A673 (cell line): ENCODE data around the gene HRK. TPM values are rescaled to one million over a fixed set of nuclear protein-coding genes. Genes with fewer than 3 reads are reported as not detected.
"Not testable (repeated sequence)": the region's sequence is repeated elsewhere in the genome, so short reads cannot be mapped to it uniquely, and the experiment has no call there.

Experiments used
- BruUV-seq: library from RNA; stranded (reverse); fragments of 400-500 nt; replicated peaks from 2 replicates; lab custom pipeline; 2021; lab: Mats Ljungman, UMichigan
- CTCF ChIA-PET: fragments of 300-600 bp; sonication (Branson Sonifier 250); formaldehyde crosslinking; loops from one replicate; lab custom pipeline; 2022; ENCODE audit warnings: antibody characterized with exemption; lab: Charles Lee
- POLR2A ChIA-PET: fragments of 300-600 bp; sonication (Branson Sonifier 250); formaldehyde crosslinking; loops from one replicate; lab custom pipeline; 2022; ENCODE audit warnings: antibody characterized with exemption; ENCODE audit not compliant: low non-redundant PET; lab: Charles Lee
- DNase-seq: peaks from one replicate; pipeline ENCODE4 v3.0.0-alpha.2; 2015; ENCODE audit warnings: low spot score
- H3K27ac ChIP-seq: fragments of 200-600 bp; sonication (generic); 2 replicates; pipeline ENCODE4 v1.5.1; 2016; ENCODE audit warnings: mixed run types, low read depth, mild to moderate bottlenecking, mixed read lengths, antibody characterized with exemption, low read length; ENCODE audit not compliant: poor library complexity, severe bottlenecking
- H3K27me3 ChIP-seq: fragments of 200-600 bp; sonication (generic); replicated peaks from 2 replicates; pipeline ENCODE4 v1.6.1; 2017; ENCODE audit warnings: mixed run types, low read depth, mild to moderate bottlenecking, mixed read lengths, antibody characterized with exemption, low read length; ENCODE audit not compliant: insufficient read depth, poor library complexity
- H3K36me3 ChIP-seq: fragments of 200-600 bp; sonication (generic); 2 replicates; pipeline ENCODE4 v1.6.1; 2016; ENCODE audit warnings: mixed run types, mild to moderate bottlenecking, mixed read lengths, antibody characterized with exemption, low read length; ENCODE audit not compliant: insufficient read depth, poor library complexity, severe bottlenecking
- H3K4me1 ChIP-seq: fragments of 200-600 bp; sonication (generic); 2 replicates; pipeline ENCODE4 v1.6.1; 2017; ENCODE audit warnings: mixed run types, mild to moderate bottlenecking, mixed read lengths, antibody characterized with exemption, low read length; ENCODE audit not compliant: insufficient read depth, poor library complexity, severe bottlenecking
- H3K4me3 ChIP-seq: fragments of 200-600 bp; sonication (generic); 2 replicates; pipeline ENCODE4 v1.5.1; 2016; ENCODE audit warnings: low read depth, mixed run types, mild to moderate bottlenecking, mixed read lengths, low read length; ENCODE audit not compliant: poor library complexity, severe bottlenecking
- H3K9me3 ChIP-seq: fragments of 200-600 bp; sonication (generic); 2 replicates; pipeline ENCODE4 v1.6.1; 2016; ENCODE audit warnings: mixed run types, low read depth, mild to moderate bottlenecking, mixed read lengths, antibody characterized with exemption, low read length; ENCODE audit not compliant: poor library complexity, severe bottlenecking
- CTCF ChIP-seq: fragments of 300-800, 200-600 bp; sonication (generic); conservative IDR thresholded peaks from 2 replicates; pipeline ENCODE4 v1.5.1; 2017; ENCODE audit warnings: low read depth, mild to moderate bottlenecking, antibody characterized with exemption, low read length, moderate library complexity, mixed read lengths
- EZH2 ChIP-seq: fragments of 200-600 bp; sonication (generic); IDR thresholded peaks from 2 replicates; pipeline ENCODE4 v1.6.1; 2017; ENCODE audit warnings: borderline replicate concordance, low read depth, mild to moderate bottlenecking, mixed read lengths, antibody characterized with exemption, low read length; ENCODE audit not compliant: poor library complexity, severe bottlenecking
- intact Hi-C: fragments of 100-400 bp; cut with micrococcal nuclease; formaldehyde crosslinking; loops from one replicate; pipeline ENCODE4 v1.10.0; 2022; ENCODE audit not compliant: unreplicated experiment
- total RNA-seq: library from RNA; stranded (reverse); gene quantifications from 2 replicates; pipeline ENCODE4 v1.2.3, GENCODE V29; 2021

Gene HRK
- total RNA-seq, 1 experiment from 2014 or later: 0.37 TPM

- CTCF ChIA-PET: no interaction called here
Observed at GRCh38 chr12:116820064-116820656, 61.1 kb downstream of the HRK start.

GRCh38 chr12:116818948-116819832 is 62.1 kb downstream of the HRK start:
- H3K4me1 ChIP-seq: no peaks in the 10 kb centered on the region
- no peaks in the 10 kb centered on the region for H3K9me3 ChIP-seq
- H3K27ac ChIP-seq: peak overlapping the region; percentile 84
- TF ChIP-seq CTCF: no peak
- TF ChIP-seq EZH2: no peak
- peak overlapping the region; percentile 82 for H3K4me3 ChIP-seq
- CTCF ChIA-PET: no interaction called here
- H3K36me3 ChIP-seq: no peaks in the 10 kb centered on the region
- DNase-seq: peak; percentile 93
- H3K27me3 ChIP-seq: no peaks in the 10 kb centered on the region
- POLR2A ChIA-PET: no interaction called here
- BruUV-seq: TSS peak; percentile 75
- intact Hi-C loops: no loop called here

More at GRCh38 chr12:116820064-116820656, 61.1 kb downstream of the HRK start:
- Histone ChIP-seq H3K27ac (no peak overlapping the region), H3K4me3 (no peak overlapping the region), H3K9me3 (no peaks in the 10 kb centered on the region), H3K4me1 (no peaks in the 10 kb centered on the region), H3K27me3 (no peaks in the 10 kb centered on the region), H3K36me3 (no peaks in the 10 kb centered on the region)
- BruUV-seq: no TSS peak
- TF ChIP-seq CTCF (no peak), EZH2 (no peak)
- intact Hi-C loops: no loop called here
- POLR2A ChIA-PET: no interaction called here
- DNase-seq: no peak

GRCh38 chr12:116818341-116818856 is 62.8 kb downstream of the HRK start:
- no peaks in the 10 kb centered on the region for H3K4me1 ChIP-seq
- no peaks in the 10 kb centered on the region for H3K9me3 ChIP-seq
- H3K27me3 ChIP-seq: no peaks in the 10 kb centered on the region
- H3K36me3 ChIP-seq: no peaks in the 10 kb centered on the region
- DNase-seq: peak; percentile 23
- POLR2A ChIA-PET: interaction anchor here (0.9 kb wide), 1 partner anchor 10 kb away, joined by 5 read pairs; no protein-coding TSS in a partner anchor
- peak overlapping the region; percentile 82 for H3K4me3 ChIP-seq
- BruUV-seq: no TSS peak
- no peak overlapping the region for H3K27ac ChIP-seq
- TF ChIP-seq EZH2: no peak
- TF ChIP-seq CTCF: no peak
- CTCF ChIA-PET: no interaction called here
- intact Hi-C loops: no loop called here

- H3K27ac ChIP-seq, H3K27me3 ChIP-seq, H3K36me3 ChIP-seq, H3K4me3 ChIP-seq, POLR2A ChIA-PET, BruUV-seq, DNase-seq, H3K4me1 ChIP-seq, H3K9me3 ChIP-seq, CTCF ChIA-PET, intact Hi-C loops: not testable (repeated sequence)
Observed at GRCh38 chr12:116814766-116815165, 66.5 kb downstream of the HRK start.
